PC-9 (cell line): ENCODE data around the gene TRAFD1. TPM values are rescaled to one million over a fixed set of nuclear protein-coding genes. Genes with fewer than 3 reads are reported as not detected.

Source experiments
- BruUV-seq: library from RNA; stranded (reverse); fragments of 400-500 nt; replicated peaks from 2 replicates; lab custom pipeline; 2021; lab: Mats Ljungman, UMichigan
- CTCF ChIA-PET: fragments of 300-600 bp; sonication (Branson Sonifier 250); formaldehyde crosslinking; loops from one replicate; lab custom pipeline; 2022; ENCODE audit warnings: antibody characterized with exemption; lab: Charles Lee
- POLR2A ChIA-PET: fragments of 300-600 bp; sonication (Branson Sonifier 250); formaldehyde crosslinking; loops from one replicate; lab custom pipeline; 2022; ENCODE audit warnings: antibody characterized with exemption; ENCODE audit not compliant: unreplicated experiment; lab: Charles Lee
- DNase-seq, 2 experiments: peaks; one replicate each; pipeline versions ENCODE4 v3.0.0 to v3.0.0-alpha.2; 2015 to 2022; ENCODE audit warnings: mixed read lengths in 1 of 2
- H2AFZ ChIP-seq: fragments of 200-600 bp; sonication (generic); 2 replicates; pipeline ENCODE4 v1.8.1; 2017; ENCODE audit warnings: antibody characterized with exemption
- H3F3A ChIP-seq: fragments of 200-600 bp; sonication (generic); 2 replicates; pipeline ENCODE4 v1.8.1; 2017; ENCODE audit warnings: antibody characterized with exemption, mild to moderate bottlenecking, low read depth; ENCODE audit not compliant: insufficient read depth
- H3K27ac ChIP-seq: fragments of 200-600 bp; sonication (generic); 2 replicates; pipeline ENCODE4 v1.6.1; 2016; ENCODE audit warnings: mixed run types
- H3K27me3 ChIP-seq: fragments of 200-600 bp; sonication (generic); 2 replicates; pipeline ENCODE4 v1.6.1; 2016; ENCODE audit warnings: low read depth, mixed run types; ENCODE audit not compliant: insufficient read depth
- H3K36me3 ChIP-seq: fragments of 200-600 bp; sonication (generic); 2 replicates; pipeline ENCODE4 v1.6.1; 2016; ENCODE audit warnings: low read depth, mixed run types
- H3K4me1 ChIP-seq: fragments of 200-600 bp; sonication (generic); replicated peaks from 2 replicates; pipeline ENCODE4 v1.6.1; 2016; ENCODE audit warnings: mixed run types; ENCODE audit not compliant: insufficient read depth
- H3K4me2 ChIP-seq: fragments of 200-600 bp; sonication (generic); 2 replicates; pipeline ENCODE4 v1.6.1; 2017; ENCODE audit warnings: mixed run types
- H3K4me3 ChIP-seq: fragments of 200-600 bp; sonication (generic); 2 replicates; pipeline ENCODE4 v1.6.1; 2016; ENCODE audit warnings: mixed run types
- H3K79me2 ChIP-seq: fragments of 200-600 bp; sonication (generic); 2 replicates; pipeline ENCODE4 v1.6.1; 2017; ENCODE audit warnings: low read depth, mixed run types
- H3K9me2 ChIP-seq: fragments of 200-600 bp; sonication (generic); 2 replicates; pipeline ENCODE4 v1.8.1; 2017; ENCODE audit warnings: mild to moderate bottlenecking; ENCODE audit not compliant: insufficient read depth
- H3K9me3 ChIP-seq: fragments of 200-600 bp; sonication (generic); 2 replicates; pipeline ENCODE4 v1.8.1; 2016; ENCODE audit warnings: low read depth; ENCODE audit not compliant: insufficient read depth
- H4K20me1 ChIP-seq: fragments of 200-600 bp; sonication (generic); 2 replicates; pipeline ENCODE4 v1.8.1; 2017; ENCODE audit not compliant: insufficient read depth
- CTCF ChIP-seq: fragments of 200-600 bp; sonication (generic); conservative IDR thresholded peaks from 2 replicates; pipeline ENCODE4 v1.6.1; 2017; ENCODE audit warnings: mixed run types, antibody characterized with exemption, mild to moderate bottlenecking, moderate library complexity
- EZH2 ChIP-seq: fragments of 200-600 bp; sonication (generic); IDR thresholded peaks from 2 replicates; pipeline ENCODE4 v1.8.0; 2017; ENCODE audit warnings: antibody characterized with exemption, low read depth
- intact Hi-C: fragments of 100-400 bp; cut with micrococcal nuclease; formaldehyde crosslinking; loops from one replicate; pipeline ENCODE4 v1.10.0; 2022; ENCODE audit not compliant: unreplicated experiment
- microRNA-seq: library from miRNA; unstranded; fragments of <30 nt; microRNA quantifications from one replicate; pipeline ENCODE4 v1.2.0, GENCODE V29; 2021; ENCODE audit warnings: borderline number of aligned reads, borderline replicate concordance
- total RNA-seq: library from RNA; stranded (reverse); gene quantifications from 2 replicates; pipeline ENCODE4 v1.2.3, GENCODE V29; 2021

Gene TRAFD1
- total RNA-seq, 1 experiment from 2014 or later: 38.7 TPM

- no peak for DNase-seq
- no peak for TF ChIP-seq EZH2
- no peak for TF ChIP-seq CTCF
- no peaks in the 10 kb centered on the region for H3K9me3 ChIP-seq
- intact Hi-C loops: no loop called here
- H3K4me1 ChIP-seq: no peaks in the 10 kb centered on the region
- H3K27ac ChIP-seq: no peak overlapping the region
- H3K36me3 ChIP-seq: no peaks in the 10 kb centered on the region
- CTCF ChIA-PET: no interaction called here
- H3F3A ChIP-seq: no peaks in the 10 kb centered on the region
- no peak overlapping the region for H2AFZ ChIP-seq
- POLR2A ChIA-PET: no interaction called here
- H3K79me2 ChIP-seq: no peaks in the 10 kb centered on the region
- H3K27me3 ChIP-seq: no peaks in the 10 kb centered on the region
- no peaks in the 10 kb centered on the region for H3K9me2 ChIP-seq
- no TSS peak for BruUV-seq
- H3K4me2 ChIP-seq: no peak overlapping the region
- no peak overlapping the region for H3K4me3 ChIP-seq
- H4K20me1 ChIP-seq: no peaks in the 10 kb centered on the region
Measured at GRCh38 chr12:112196196-112196875, 71.0 kb downstream of the TRAFD1 start.

GRCh38 chr12:112198120-112198733 is 72.9 kb downstream of the TRAFD1 start:
- H3K79me2 ChIP-seq: no peaks in the 10 kb centered on the region
- no peaks in the 10 kb centered on the region for H3K9me2 ChIP-seq
- H3K9me3 ChIP-seq: no peaks in the 10 kb centered on the region
- no peaks in the 10 kb centered on the region for H3K4me1 ChIP-seq
- H3K4me2 ChIP-seq: no peak overlapping the region
- intact Hi-C loops: no loop called here
- no peak overlapping the region for H3K27ac ChIP-seq
- no TSS peak for BruUV-seq
- H3F3A ChIP-seq: no peaks in the 10 kb centered on the region
- CTCF ChIA-PET: interaction anchor here (0.5 to 1.3 kb wide), 4 partner anchors 102 to 945 kb away, joined by 3 to 10 read pairs (median 4); no protein-coding TSS in a partner anchor
- POLR2A ChIA-PET: no interaction called here
- peak; percentile 31 to 42 for DNase-seq
- H2AFZ ChIP-seq: no peak overlapping the region
- TF ChIP-seq EZH2 (no peak), CTCF (peak; percentile 79)
- H3K36me3 ChIP-seq: no peaks in the 10 kb centered on the region
- H3K27me3 ChIP-seq: no peaks in the 10 kb centered on the region
- no peaks in the 10 kb centered on the region for H4K20me1 ChIP-seq
- H3K4me3 ChIP-seq: no peak overlapping the region

- Histone ChIP-seq H3K27me3 (no peaks in the 10 kb centered on the region), H3K79me2 (no peaks in the 10 kb centered on the region), H3K9me3 (no peaks in the 10 kb centered on the region), H3F3A (no peaks in the 10 kb centered on the region), H3K27ac (no peak overlapping the region), H3K36me3 (0 out of 2 replicates have a peak, but pooled peaks cover 3% of the 10 kb centered on the region), H3K4me2 (no peak overlapping the region), H4K20me1 (no peaks in the 10 kb centered on the region), H3K9me2 (no peaks in the 10 kb centered on the region), H3K4me3 (no peak overlapping the region), H3K4me1 (no peaks in the 10 kb centered on the region), H2AFZ (no peak overlapping the region)
- no peak for DNase-seq
- ChIA-PET CTCF (no interaction called here), POLR2A (no interaction called here)
- no TSS peak for BruUV-seq
- TF ChIP-seq EZH2 (no peak), CTCF (no peak)
- intact Hi-C loops: no loop called here
Measured at GRCh38 chr12:112199136-112199535, 73.8 kb downstream of the TRAFD1 start.

Small RNAs within 50 kb of the gene (microRNA-seq; reads per million reads assigned to microRNA genes)
- 2.0 reads per million for gene MIR6861

Other genes with a start within 250 kb of the TRAFD1 start
- gene TMEM116, start 112.4 kb upstream of the TRAFD1 start, total RNA-seq: 21.9 and 23.4 TPM in 2 replicates
- 131 and 154 TPM in 2 replicates for gene ERP29, start 112.1 kb upstream of the TRAFD1 start, total RNA-seq
- gene NAA25, start 16.8 kb upstream of the TRAFD1 start, total RNA-seq: 29.5 and 37.0 TPM in 2 replicates